Tibial nerve (tissue), 4 donors: Measurements from ENCODE around the gene SPACA9.

ENCODE experiments used
- EP300 ChIP-seq, 2 donors: sonication (generic); formaldehyde crosslinking; IDR thresholded peaks; one replicate each; pipeline ENCODE4 v1.6.1; 2017; ENCODE audit warnings: antibody characterized with exemption in 2 of 2, mild to moderate bottlenecking in 1 of 2
- POLR2A ChIP-seq, 2 donors: fragments of 450-650 bp; IDR thresholded peaks; one replicate each; pipeline ENCODE4 v1.6.1; 2017; ENCODE audit warnings: antibody characterized with exemption in 2 of 2, mild to moderate bottlenecking in 2 of 2, moderate library complexity in 2 of 2
- TF ChIP-seq, protein P1 (sequence below), 5 experiments: fragments of 200-600 bp in 3 of 5; fragments of 450-650 bp in 2 of 5; sonication (generic) in 3 of 5; IDR thresholded peaks; one replicate each; pipeline ENCODE4 v1.5.1; 2016 to 2019; ENCODE audit warnings: antibody characterized with exemption in 5 of 5, mild to moderate bottlenecking in 3 of 5, moderate library complexity in 2 of 5

DNA sequence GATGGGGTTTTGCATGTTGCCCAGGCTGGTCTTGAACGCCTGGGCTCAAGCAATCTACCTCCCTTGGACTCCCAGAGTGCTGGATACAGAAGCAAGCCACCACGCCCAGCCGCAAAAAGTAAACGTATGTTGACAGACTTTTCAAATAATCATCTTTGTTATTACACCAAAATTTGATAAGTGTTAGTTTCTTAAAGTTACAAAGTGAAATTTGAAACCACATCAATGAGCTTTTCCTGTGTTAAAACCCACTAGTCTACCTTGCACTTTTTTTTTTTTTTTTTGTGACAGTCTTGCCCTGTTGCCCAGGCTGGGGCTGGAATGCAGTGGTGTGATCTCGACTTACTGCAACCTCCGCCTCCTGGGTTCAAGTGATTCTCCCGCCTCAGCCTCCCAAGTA is 29.9 kb downstream of the SPACA9 start:
- TF ChIP-seq, protein P1, sequence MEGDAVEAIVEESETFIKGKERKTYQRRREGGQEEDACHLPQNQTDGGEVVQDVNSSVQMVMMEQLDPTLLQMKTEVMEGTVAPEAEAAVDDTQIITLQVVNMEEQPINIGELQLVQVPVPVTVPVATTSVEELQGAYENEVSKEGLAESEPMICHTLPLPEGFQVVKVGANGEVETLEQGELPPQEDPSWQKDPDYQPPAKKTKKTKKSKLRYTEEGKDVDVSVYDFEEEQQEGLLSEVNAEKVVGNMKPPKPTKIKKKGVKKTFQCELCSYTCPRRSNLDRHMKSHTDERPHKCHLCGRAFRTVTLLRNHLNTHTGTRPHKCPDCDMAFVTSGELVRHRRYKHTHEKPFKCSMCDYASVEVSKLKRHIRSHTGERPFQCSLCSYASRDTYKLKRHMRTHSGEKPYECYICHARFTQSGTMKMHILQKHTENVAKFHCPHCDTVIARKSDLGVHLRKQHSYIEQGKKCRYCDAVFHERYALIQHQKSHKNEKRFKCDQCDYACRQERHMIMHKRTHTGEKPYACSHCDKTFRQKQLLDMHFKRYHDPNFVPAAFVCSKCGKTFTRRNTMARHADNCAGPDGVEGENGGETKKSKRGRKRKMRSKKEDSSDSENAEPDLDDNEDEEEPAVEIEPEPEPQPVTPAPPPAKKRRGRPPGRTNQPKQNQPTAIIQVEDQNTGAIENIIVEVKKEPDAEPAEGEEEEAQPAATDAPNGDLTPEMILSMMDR (IDR thresholded peaks at IDR 0.05) = no peak
- TF ChIP-seq POLR2A (IDR thresholded peaks at IDR 0.05) = no peak
- no peak for TF ChIP-seq EP300 (IDR thresholded peaks at IDR 0.05)
